Breast epithelium (tissue), 3 donors: Measurements from ENCODE around the gene LRRFIP1.

Source experiments
- POLR2AphosphoS5 ChIP-seq, 3 donors: sonication (generic); formaldehyde crosslinking; IDR thresholded peaks; one replicate each; pipeline ENCODE4 v1.6.1; 2017; ENCODE audit warnings: antibody characterized with exemption in 3 of 3
- TF ChIP-seq, protein P1 (sequence below), 3 donors: fragments of 450-650 bp; IDR thresholded peaks; one replicate each; pipeline ENCODE4 v1.5.1; 2016 to 2017; ENCODE audit warnings: antibody characterized with exemption in 3 of 3, mild to moderate bottlenecking in 3 of 3, moderate library complexity in 3 of 3

DNA sequence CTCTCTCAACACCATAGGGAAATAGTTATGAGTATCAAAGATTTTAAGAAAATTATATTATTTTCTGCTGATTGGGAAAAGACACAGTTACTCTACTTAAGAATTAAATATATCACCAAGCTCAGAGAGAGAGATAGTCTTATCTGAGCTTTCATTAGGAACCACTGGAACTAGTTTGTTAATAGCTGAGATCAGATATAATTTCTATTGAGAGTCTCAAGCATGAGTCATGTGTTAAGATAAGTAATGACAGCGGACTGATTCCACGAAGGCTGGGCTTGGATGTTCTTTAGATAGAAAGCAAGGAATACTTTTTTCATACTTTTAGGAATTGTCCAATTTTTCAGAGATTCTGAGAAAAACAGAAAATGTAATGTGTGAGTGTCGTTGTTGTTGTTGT is 126.8 kb downstream of the LRRFIP1 start:
- TF ChIP-seq, protein P1, sequence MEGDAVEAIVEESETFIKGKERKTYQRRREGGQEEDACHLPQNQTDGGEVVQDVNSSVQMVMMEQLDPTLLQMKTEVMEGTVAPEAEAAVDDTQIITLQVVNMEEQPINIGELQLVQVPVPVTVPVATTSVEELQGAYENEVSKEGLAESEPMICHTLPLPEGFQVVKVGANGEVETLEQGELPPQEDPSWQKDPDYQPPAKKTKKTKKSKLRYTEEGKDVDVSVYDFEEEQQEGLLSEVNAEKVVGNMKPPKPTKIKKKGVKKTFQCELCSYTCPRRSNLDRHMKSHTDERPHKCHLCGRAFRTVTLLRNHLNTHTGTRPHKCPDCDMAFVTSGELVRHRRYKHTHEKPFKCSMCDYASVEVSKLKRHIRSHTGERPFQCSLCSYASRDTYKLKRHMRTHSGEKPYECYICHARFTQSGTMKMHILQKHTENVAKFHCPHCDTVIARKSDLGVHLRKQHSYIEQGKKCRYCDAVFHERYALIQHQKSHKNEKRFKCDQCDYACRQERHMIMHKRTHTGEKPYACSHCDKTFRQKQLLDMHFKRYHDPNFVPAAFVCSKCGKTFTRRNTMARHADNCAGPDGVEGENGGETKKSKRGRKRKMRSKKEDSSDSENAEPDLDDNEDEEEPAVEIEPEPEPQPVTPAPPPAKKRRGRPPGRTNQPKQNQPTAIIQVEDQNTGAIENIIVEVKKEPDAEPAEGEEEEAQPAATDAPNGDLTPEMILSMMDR (IDR thresholded peaks at IDR 0.05), result no peak
- TF ChIP-seq POLR2AphosphoS5 (IDR thresholded peaks at IDR 0.05), result no peak
